HG03045 (cell line): ENCODE data around the gene NR3C1.
A peak's percentile ranks its signal among the peaks of the same experiment; 100 is the strongest.

ENCODE experiments used
- ATAC-seq: cut with Tn5 transposase; IDR thresholded peaks from one replicate; pipeline ENCODE4 v1.9.1; 2021; ENCODE audit warnings: mild to moderate bottlenecking, moderate library complexity; ENCODE audit not compliant: unreplicated experiment

NR3C1 gene

GRCh38 chr5:143426437-143426991, 23.0 kb upstream of the NR3C1 start:
- ATAC-seq = peak; percentile 65

- no peak for ATAC-seq
These were observed 22.3 kb upstream of the NR3C1 start for GRCh38 chr5:143425835-143426234.

GRCh38 chr5:143418140-143418866, 14.8 kb upstream of the NR3C1 start:
- ATAC-seq = peak; percentile 55

DNA sequence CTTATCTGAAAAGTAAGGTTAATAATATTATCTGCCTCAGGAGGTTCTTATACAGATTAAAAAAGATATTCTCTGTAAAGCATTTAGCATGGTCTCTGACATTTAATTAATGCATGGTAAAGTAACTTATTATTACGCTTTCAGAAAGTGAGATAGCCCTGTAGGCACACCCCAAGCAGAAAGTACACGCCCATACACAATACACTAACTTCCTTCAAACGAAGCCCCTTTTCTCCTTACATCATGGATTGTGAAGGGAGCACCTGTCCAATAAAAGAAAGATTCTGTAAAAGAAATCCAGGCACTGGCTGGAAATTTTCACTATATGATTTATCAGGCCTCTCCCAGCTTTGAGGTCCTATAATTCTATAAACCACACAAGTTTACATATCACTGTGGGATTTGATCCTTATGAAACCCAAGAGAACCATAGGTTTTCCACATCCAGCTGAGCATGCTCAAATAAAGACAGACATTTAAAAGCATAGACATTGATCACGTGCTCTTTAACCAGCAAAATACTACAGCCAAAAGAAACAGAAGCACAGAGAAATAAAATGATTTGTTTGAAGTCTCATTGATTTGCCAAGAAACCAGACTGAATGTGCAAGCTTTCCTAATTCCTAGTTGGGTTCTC, 14.1 kb upstream of the NR3C1 start:
- ATAC-seq = no peak

DNA sequence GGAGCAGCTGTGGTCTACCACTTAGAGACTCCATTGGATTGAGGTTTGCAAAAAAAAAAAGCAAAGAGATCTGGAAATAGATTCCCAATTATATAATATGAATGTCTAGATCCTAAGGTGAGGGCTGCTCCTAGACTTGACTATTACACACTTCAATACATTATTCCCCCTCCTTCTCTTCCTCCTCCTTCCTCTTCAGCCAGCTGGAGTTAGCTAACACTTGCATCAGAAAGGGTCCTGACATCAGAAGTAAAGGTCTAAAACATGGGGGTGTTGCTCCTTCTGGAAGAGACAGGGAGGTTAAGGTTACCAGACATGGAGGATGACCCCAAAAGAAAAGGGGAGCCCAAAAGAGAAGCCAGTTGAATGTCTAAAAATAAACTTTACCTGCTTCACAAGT, 12.9 kb upstream of the NR3C1 start:
- ATAC-seq = no peak

DNA sequence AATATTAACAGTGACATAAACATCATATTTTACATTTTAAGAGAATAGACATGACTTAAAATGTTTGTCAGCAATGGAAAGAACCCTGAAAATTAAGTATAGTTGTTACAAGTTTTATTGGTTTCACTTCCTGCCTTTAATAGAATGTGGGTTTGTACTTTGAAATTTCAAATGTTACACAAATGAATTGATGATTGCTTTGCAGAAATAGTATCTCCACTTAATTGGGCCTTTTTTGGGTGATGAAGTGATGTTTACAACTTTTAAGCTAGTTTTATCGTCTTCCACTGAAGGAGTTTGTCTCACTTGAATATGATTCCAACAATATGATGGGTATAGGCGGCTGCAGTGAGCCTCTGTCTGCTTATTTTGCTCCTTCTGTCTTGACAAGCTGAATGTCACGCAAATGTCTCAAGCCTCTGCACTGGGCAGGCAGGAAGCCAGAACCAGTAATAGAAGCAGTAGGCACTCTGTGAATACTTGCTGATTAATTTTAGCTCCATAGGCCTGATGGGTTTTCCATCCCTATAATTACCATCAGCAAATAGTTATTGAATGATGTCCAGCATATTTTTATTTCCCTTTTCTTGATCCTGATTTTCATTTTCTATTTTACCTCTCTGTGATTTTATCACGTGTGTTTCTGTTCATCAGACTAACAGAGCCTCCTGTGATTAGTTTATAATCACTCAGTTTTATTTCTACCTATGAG, 10.6 kb upstream of the NR3C1 start:
- ATAC-seq = peak; percentile 73

DNA sequence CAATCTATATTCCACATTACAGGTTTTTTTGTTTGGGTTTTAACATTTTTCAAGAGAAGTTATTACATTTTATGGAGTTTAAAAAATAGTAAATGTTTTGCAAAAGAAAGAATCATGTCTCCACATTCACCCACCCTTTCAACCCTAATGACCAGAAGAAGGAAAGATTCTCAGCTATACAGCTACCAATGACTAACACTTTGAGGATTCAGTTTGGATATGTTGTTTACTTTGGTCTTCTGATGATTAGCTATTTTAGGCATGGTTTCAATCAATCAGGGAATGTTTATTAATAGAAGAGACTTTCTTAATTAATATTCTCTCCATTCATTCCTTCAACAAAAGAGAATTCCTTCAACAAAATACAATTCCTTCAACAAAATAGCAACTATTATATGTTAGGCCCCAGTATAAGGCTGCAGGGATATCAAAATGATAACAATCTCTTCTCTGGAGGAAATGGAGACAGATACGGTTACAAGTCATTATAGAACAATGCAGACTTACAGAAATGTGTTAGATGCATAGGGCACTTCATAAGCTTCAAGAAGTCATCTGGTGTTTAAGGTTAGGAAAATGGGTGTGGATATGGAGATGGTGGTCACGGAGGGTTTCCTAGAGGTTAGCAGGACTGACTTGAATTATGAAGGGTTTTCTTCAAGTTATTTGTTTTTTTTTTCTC, 9.3 kb upstream of the NR3C1 start:
- no peak for ATAC-seq

GRCh38 chr5:143409926-143410325, 6.4 kb upstream of the NR3C1 start:
- no peak for ATAC-seq

GRCh38 chr5:143406408-143406807, 2.9 kb upstream of the NR3C1 start:
- ATAC-seq = no peak

DNA sequence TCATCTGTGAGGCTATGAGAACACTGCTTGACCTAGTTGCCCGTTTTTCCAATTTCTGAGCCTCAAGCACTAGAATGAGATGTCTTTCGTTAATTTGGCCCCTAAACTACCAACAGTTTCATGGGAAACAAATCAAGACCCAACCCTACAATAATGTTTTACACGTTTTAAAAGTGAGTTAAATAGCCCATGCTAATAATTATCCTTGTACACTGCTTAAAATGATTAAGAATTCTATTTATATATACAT, 2.3 kb upstream of the NR3C1 start:
- ATAC-seq = no peak

DNA sequence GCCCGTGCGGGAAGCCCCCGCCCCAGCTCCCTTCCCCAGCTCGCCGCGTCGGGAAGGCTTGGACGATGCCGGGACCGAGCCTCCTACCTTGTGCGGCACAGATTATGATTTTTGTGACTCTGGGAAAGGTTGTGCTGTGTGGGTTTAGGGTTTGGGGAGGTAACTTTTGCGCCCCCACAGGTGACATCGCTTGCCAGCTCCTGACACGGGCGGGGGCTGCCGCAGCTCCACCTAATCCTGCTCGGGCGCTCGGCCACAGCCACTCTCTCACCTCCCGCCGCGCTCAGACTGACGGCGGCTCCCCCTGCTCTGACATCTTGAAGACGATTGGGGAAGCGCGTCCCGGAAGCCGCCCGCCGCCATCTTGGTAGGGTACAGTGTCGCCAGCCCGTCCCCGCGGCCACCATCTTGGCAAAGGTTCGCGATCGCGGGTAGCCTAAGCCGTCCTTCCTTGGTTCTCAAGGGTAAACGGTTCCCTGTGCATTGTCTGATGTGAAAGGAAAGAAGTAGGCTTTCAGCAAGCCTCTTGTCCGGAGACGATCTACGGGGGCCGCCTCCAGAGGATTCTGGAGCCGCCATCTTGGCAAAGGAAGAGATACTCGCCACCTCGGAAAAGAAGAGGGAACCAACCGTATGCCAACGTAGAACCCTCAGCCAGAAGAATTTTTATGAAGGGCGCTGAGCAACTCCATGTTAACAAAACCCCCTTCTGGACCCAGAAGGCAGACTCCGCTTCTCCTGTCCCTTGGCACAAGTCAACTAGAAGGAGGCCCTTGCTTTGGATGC, 1.8 kb upstream of the NR3C1 start:
- peak; percentile 28 for ATAC-seq

GRCh38 chr5:143404416-143405062, 1.1 kb upstream of the NR3C1 start:
- peak; percentile 18 for ATAC-seq

DNA sequence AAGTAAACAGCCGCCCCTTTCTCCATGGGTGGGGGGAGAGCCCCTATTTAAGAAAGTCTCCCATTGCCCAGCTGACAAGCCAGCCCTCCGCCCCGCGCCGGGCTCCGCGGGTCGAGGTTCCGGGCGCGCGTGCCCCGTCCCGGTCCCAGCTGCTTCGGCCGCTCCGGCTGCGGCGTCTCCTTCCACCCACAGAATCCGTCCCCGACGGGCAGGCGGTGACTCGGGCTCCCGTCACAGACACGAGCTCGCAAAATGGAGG, 223 bp downstream of the NR3C1 start:
- ATAC-seq = peak; percentile 22

DNA sequence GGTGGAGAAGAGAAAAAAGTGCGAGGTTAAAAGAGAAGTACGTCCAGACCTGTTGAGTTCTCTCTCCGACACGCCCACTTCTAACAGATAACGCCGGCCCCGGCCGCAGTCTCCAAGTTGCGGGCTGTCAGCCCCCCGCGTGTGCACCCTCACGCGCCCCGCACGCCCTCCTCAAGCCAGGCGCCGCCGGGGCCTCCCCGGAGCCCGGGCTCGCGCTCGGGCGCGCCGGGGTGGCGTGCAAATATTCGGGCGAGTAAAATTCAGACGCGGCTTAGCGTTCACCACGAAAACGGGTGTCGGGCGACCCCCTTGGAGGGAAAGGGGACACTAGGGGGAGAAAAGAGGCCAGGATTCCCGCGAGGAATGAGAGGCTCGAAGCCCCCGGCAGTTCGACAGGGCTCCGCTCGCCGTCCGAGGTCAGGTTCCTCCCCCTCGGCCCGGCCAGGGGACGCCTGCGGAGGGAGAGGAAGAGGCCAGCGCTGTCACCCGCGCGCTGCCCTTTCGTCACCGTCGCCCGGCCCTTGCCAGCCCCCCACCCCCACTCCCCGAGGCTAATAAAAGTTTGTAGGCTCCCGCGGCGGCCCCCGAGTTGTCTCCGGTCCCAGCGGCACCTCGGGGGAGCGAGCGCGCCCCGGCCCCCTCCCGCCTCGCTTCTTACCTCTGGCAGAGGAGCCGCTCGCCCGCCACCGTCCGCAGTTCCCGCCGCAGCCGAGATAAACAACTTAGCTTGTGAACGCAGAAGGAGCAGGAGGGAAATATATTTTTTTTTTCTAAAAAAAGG, 743 bp downstream of the NR3C1 start:
- ATAC-seq = no peak

- ATAC-seq = no peak
These were observed 1.4 kb downstream of the NR3C1 start for GRCh38 chr5:143402017-143402552.

DNA sequence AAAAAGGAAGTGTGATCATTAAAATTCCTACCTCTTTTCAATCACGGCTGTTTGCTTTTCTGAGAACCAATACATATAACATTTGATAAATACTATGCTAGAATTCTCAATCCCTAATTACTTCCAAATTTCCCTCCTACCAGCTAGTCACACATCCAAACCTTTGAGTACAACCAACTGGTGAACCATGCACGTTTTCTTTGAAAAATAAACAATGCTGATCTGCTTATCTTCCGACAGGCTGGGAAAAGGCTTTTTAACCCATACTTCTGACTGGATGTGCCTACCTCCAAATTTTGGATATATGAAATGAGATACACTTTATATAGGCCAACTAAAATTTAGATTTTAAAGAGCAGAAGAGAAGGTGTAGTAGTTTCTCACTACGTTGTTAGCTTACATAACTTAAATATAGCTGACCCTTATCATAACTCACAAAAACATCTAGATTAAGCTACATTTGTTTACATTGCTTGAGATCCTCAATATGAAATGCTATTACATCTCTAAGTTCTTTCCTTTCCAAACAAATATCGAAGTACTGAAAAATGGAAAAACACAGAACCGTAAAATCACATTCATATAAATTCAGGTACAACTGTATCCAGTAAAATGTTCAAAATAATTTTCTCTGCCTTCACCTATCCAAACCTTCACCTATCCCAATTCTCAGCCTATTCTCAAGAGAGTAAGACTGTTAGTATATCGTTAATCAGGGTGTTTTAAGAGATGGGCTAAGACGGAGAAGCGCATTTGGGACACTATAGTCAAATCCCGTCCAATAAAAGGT, 2.1 kb downstream of the NR3C1 start:
- no peak for ATAC-seq

DNA sequence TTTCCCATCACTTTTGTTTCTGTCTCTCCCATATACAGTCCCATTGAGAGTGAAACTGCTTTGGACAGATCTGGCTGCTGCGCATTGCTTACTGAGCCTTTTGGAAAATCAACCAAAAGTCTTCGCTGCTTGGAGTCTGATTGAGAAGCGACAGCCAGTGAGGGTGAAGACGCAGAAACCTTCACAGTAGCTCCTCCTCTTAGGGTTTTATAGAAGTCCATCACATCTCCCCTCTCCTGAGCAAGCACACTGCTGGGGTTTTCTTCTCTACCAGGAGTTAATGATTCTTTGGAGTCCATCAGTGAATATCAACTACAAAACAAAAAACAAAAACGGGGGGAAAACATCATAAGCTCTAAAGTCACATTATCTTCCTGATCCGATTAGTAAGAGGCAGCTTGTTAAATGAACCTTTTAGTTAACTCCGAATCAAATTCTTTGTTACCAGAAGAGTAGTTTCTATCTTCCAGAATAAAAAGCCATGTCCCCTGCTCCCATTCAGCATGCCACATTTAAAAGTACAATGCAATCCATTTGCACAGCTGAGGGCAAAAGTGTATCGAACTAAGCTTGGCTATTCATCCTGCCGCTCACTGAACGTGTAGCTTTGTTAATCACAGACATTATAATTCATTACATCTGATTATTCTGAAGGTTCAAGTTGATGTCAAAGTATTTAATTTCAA, 2.8 kb downstream of the NR3C1 start:
- no peak for ATAC-seq
